ENCODE results near the gene CWC22.

- no peak for TF ChIP-seq POLR2A (IDR thresholded peaks at IDR 0.05)
- TF ChIP-seq CTCF (IDR thresholded peaks at IDR 0.05), result no peak
Observed at GRCh38 chr2:179946346-179946745, 60.8 kb downstream of the CWC22 start.
